CD4-positive, alpha-beta T cell treated with Interferon alpha-2 for 1 hour (primary cell): ENCODE results near the gene RCN2.
"Not testable (repeated sequence)": the region's sequence is repeated elsewhere in the genome, so short reads cannot be mapped to it uniquely, and the experiment has no call there.

Source experiments
- DNase-seq, 2 donors: peaks; one replicate each; pipeline ENCODE4 v3.0.0-alpha.2; 2020 to 2022

RCN2 gene

DNA sequence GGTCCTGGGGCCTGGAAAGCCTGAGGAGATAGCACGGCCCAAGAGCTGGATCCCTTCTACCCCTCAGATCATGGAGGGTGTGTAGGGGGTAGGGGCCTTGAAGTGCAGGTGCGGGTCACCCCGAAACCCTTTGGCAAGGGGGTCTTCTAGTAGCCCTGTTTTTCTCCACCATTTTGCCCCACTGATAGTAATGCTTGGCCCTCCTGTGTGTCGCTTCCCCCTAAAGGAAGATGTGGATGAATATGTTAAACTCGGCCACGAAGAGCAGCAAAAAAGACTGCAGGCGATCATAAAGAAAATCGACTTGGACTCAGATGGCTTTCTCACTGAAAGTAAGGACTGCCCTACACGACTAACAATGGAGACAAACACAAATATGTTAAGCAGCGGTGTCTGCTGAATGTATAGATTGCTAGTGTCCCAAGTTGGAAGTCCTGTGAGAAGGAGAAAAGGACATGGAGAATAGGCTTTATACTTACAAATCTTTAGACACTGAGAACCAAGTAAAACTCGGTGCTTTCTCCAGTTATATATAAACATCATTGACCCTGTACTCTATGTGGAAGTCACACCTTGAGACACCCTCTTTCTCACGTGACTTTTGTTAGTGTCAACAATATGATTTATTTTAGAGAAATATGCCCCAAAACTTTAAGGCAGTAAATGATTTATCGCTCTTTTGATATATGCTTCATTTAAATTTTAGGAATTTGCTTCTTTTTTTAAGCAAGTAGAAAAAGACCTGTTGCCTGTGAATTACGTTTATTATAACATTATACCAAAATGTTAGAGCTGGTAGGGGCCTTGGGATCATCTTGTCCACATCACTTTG, 802 bp downstream of the RCN2 start:
- DNase-seq, result no peak

DNA sequence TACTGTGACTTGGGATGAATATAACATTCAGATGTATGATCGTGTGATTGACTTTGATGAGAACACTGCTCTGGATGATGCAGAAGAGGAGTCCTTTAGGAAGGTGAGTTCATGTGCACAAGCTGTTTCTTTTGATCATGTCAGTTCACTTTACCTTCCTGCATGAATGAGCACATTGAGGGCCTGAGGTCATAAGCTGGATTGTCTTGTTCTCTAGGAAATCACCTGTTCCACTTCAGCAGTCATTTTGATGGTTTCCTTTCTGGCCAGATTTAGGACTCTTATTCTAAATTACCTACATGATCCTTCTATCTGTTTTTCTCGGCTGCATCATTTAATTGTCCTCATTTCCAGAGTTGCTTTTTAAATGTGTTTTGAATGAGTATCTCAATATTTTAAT, 4.1 kb downstream of the RCN2 start:
- DNase-seq, result peak in 1 of 2 donors; percentile 32

DNA sequence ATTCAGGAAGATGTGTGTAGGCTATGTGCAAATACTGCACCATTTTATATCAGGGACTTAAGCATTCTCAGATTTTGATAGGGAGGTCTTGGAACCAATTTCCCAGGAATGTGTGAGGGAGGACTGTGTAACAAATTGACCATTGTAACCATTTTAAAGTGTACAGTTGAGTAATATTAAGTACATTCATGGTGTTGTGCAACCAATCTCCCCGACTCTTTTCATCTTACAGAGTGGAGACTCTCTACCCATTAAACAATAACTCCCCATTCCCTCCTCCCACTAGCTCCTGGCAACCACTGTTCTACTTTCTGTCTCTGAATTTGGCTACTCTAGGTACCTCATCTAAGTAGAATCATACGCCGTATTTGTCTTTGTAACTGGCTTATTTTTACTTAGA, 5.1 kb downstream of the RCN2 start:
- no peak for DNase-seq

DNA sequence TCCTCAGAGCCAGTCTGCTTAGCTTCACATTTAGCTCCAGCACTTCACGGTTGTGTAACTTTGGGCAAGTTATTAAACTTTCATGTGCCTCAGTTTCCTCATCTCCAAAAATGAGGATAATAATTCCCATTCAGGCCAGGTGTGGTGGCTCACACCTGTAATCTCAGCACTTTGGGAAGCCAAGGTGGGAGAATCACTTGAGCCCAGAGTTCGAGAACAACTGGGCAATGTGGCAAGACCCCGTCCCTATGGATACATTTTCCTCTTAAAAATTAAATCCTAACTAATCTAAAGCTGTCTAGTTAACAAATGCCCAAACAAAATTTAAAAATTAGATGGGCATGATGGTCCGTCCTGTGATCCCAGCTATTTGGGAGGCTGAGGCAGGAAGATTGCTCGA, 7.2 kb downstream of the RCN2 start:
- DNase-seq, result no peak

DNA sequence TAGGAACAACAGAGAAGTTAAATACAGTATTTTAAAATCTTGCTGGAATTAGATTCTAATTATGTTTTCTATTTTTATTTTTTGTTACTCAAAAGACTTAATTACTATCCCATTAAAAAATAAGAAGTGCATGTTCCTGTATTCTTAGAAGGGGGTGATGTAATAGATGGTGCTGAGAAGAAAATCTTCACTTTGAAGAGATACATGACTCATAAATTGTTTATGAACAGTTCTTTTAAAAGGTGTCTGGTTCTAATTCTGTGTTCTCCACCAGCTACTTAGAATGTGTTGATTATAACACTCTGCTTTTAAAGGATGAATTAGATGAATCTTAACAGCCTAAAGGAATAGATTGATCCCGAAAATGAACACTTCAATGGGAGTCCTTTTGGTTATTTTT, 8.2 kb downstream of the RCN2 start:
- no peak for DNase-seq

DNA sequence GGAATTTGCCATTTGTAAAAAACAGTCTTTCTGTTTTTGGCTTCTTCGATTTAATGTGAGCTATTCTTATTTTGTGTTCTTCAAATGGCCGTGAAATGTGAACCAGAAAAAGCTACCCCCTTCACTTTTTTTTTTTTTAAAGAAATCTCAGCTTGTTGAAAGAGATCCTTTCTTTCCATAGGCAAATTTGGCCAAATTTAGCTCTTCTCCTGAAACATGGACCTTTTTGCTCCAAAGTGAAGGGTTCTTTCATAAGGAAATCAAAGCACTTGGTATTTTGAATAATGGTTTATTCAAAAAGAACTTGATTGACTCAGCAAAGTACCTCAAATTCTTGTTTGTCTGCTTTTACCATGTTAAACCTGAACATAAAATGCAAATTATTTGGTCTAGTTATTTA, 10.1 kb downstream of the RCN2 start:
- DNase-seq, result no peak

DNA sequence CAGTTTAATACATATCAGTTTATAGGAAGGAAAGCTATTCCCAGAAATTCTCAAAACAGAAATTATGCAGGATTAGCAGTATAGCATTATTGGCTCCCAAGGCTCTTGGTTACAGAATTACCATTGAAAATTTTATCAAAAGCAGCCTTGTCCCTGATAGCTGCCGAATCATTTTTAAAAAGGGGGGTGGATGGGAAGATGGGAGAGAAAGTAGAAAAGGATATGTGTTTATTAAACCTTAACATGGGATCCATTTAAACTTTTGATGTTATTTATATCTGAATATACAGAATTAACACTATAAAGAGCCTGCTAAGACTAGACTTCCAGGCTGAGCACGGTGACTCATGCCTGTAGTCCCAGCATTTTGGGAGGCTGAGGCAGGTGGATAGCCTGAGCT, 10.8 kb downstream of the RCN2 start:
- no peak for DNase-seq

DNA sequence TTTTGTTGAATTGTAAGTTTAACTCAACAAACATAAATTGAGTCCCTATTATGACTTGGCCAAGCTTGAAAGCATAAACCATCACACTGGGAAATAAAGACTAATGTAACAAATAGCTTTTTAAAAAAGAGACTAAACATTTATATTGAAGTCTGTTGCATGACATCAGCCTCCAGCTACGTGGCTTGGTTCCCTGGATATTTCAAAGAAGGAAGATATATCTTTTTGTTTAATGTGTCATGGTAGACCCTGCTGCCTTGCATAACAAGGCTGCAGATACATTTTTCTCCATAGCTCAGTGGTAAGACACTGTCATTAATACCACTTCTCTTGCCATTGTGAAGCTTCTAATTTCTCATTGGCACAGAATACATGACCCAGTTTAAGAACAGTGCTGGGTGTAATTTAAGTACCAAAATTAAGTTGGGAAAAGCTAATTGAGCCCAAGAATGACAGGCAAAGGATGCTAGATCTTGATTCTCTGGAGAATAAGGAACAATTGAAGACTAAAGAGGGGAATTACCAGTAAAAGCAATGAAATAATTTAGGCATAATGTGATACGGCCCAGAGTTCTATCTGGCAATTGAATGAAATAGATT, 14.0 kb downstream of the RCN2 start:
- DNase-seq, result no peak

DNA sequence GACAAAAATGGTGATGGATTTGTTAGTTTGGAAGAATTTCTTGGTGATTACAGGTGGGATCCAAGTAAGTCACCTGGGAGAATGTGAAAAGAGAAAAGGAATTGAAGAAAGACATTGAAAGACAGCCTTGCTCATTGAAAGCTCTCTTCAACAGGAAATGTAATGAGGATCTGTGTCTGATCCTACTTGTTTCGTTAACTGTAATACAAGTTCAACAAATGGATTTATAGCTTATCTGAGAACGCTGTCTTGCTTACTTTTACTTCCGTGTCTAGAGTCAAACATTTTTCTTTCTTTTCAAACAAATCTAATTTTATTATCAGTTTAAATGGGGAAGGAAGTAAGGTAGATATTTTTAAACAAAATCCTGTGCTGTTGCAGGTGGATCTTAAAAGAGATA, 15.9 kb downstream of the RCN2 start:
- DNase-seq, result no peak

DNA sequence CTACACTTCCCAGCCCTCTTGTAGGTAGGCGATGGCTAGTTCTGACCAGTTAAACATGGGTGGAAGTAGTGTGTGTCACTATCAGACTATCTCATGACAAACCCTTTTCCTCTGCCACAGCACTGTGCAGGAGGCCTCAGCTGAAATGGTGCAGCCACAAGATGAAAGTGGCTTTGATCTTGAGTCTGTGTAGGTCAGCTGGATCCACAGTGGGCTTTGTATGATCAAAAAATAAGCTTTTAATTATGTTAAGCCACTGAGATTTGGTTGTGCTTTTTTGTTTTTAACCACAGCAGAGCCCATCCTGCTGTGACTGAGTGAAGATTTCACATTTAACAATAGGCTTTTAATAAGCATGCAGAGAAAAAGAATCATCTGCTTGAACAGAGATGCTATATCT, 19.7 kb downstream of the RCN2 start:
- no peak for DNase-seq

DNA sequence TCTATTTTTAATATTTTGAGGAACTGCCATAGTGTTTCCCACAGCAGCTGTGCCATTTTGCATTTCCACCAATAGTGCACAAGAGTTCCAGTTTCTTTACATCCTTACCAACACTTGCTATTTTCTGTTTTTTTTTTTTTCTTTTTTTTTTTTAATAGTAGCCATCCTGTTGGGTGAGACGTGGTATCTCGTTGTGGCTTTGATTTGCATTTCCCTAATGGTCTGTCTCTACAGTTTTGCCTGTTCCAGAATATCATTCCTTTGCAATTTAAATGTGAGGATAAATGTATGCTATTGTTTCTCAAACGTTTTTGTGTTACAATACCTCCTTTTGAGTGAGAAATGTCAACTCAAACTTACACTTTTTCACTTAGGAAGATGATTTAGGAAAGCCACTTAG, 22.4 kb downstream of the RCN2 start:
- no peak for DNase-seq

DNA sequence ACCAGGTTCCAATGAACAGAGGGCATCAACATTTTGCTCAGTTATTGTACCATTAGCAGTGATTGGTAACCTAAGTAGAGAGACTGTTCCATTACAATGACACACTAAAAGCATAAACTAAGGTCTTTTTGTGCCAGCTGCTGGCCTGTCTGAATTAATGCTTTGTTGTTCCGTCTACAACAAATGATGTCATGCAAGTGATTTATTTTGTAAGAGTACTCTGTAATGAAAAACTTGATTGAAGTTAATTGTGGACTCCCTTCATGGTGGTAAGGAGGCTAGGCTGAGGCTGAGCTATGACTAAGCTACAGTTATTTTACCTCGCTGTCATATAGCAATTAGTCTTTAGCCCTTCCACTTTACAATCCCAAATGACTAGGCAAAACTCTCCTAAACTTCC, 23.2 kb downstream of the RCN2 start:
- no peak for DNase-seq

DNA sequence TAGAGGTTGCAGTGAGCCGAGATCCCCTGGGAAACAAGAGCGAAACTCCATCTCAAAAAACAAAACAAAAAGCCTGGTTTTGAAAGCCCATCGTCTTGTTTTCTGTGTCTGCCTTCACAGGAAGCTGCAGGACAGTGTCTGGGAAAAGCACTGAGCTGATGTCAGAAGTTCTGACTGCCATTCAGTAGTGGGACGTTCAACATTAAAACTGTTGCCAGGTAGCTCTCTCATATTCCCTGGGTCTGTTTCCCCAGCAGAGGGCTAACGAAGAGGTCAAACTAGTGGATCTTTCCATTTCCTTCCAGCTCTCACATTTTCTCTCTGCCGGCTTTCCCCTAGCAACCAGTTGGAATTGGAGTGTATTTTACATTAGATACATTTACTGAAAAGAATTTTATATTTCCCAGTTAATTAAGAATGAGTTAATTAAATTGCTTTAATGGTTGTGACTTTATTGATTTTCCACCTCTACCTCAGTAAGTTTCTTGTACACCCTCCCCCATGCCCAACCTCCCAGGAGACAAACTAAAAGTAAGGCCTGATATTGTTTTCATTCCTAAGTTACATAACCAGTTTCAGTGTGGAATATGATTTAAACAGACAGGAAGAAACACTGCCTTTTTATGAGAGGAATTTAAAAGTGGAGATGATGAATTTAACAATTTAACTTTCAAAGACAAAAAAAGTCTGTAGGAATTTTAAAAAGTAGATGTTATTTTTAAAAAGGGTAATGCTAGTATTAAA, 29.9 kb downstream of the RCN2 start:
- no peak for DNase-seq

DNA sequence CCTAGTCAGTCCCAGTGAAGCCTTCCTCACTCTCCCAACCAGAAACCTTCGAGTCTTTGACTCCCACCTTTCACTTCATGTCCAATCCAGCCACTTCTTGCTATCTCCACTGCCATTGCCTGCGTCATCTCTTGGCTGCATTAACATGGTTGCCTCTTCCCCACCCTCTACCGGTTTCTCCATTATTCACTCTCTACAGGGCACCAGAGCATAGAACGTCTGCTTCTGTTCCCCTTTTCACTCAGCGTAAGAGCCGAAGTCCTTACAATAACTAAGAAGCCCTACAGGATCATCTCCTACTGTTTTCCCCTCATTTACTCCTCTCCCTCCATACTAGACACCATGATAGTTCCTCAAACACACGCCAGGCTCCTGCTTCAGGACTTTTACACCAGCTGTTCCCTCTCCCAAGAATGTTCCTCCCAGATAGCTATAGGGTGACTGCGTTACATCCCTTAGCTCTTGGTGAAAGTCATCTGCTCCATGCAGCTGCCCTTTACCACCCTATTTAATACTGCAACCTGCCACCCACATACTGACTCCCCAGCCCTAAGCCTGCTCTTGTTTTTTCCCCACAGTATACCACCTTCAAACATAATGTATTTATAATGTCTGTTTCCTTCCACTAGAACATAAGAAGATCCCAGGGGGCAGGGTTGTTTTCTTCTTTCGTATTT, 30.9 kb downstream of the RCN2 start:
- no peak for DNase-seq

DNA sequence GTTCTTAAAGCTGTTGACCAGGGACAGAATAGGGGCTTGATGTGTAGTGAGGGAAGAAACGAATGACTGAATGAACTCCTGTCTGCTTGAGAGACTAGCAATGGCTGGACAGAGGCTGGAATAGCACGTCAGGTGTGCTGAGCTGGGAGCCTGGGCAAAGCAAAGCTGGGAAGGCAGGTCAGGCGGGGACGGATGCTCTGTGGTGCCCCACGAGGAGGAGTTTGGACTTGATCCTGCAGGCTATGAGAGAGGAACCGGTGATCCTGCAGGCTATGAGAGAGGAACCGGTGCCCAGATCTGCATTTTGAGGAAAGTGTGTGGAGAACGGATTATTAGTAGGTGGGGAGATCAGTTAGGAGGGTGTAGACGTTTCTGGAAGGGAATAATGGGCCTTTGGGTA, 32.0 kb downstream of the RCN2 start:
- no peak for DNase-seq

DNA sequence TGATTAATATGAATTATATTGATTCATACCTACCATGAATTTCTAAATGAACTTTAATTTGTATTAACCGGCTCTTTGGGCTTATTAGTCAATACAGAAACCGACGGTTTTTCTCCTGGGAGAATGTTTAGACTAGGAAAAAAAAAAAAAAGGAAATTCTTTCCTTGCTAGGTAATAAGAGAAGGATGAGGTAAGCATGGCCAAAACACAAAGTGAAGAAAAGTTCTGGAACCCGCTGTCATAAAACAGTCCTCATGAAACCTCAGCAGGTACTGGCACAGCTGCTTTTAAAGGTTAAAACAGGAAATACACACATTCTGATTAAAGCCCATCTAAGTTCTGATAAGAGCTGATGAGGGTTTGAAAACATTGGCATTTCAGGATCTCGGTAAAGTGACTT, 32.6 kb downstream of the RCN2 start:
- DNase-seq, result no peak

DNA sequence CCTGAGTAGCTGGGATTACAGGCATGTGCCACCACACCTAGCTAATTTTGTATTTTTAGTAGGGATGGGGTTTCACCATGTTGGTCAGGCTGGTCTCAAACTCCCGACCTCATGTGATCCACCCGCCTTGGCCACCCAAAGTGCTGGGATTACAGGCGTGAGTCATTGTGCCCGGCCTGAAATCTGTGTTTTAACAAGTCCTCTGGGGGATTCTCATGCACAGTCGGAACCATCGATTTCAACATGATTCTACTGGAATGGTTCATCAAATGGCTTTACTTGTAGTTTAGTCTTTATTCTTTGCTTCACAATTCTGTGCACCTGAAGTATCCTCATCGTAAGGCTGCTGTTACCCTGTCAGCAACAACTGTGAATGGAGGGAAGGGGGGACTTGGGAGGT, 34.5 kb downstream of the RCN2 start:
- not testable (repeated sequence) for DNase-seq

DNA sequence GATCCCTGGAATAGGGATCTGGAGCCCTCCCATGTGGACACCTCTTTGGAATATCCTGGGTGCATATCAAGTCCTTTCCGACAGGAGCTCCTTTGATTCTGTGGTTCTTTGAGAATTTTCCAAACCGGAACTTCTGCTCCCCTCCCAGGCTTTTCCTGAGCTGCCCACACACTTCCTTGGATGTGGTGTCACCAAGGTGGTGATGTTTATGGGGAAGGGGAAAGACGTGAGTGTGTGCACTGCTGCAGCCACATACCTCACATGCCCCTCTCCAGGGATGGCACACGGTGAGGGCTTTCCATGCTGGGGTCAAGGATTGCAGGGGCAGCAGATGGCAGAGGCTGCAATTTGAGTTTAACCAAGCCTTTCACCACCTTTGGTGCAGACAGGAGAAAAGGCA, 35.5 kb downstream of the RCN2 start:
- DNase-seq, result no peak

DNA sequence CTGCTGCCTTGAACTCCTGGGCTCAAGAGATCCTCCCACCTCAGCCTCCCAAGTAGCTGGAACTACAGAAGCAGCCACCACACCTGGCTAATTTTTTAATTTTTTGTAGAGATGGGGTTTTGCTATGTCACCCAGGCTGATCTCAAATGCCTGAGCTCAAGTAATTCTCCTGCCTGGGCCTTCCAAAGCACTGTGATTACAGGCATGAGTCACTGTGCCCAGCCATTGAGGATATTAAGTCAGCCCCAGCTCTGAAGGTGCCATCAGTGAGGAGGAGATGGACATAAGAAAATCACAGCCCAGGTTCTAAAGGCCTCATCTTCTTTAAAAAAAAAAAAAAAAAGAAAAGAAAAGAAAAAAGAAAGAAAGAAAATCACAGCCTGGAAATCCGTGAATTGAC, 36.8 kb downstream of the RCN2 start:
- DNase-seq, result no peak

DNA sequence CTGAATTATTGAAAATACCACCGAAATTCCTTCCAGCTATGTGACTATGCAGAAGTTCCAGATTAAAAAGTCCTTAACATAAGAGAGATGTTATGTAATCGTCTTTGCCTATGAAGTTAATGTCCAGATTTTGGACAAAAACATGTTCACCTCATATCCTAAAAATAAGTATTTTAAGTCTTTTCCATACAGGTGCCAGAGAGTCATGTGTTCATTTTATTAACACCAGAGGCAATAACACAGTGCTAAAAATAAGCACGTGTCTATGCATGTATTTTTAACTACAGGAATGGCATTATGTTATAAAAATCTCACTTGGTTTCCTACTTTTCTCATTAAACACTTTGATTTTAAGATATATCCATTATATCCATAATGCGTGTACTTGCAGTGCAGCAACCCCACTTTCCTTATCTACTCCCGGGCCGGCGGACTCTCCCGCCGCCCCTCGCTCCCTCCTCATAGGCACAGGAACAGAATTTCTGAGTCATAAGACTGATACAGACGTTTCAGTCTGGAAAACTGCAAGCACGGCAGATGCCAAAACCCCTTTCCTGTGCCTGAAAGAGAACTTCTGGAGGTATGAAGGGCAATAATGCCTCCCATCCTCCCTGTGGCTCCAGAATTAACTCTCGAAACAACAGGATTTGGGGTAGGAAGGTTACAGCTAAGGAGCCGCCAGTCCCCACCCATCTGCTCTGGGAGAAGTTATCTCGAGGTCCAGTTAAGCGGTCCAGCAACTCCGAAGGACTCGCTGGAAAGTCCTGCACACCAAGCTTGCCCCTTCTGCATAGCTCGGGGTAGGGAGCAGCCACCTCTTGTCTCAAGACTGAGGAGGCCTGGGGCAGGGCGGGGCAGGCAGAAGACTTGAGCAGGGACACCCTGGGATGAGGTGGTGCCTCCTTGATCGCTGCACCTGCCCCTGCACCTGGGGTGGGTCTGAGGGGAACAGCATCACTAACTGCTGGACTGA, 41.1 kb downstream of the RCN2 start:
- DNase-seq, result no peak

DNA sequence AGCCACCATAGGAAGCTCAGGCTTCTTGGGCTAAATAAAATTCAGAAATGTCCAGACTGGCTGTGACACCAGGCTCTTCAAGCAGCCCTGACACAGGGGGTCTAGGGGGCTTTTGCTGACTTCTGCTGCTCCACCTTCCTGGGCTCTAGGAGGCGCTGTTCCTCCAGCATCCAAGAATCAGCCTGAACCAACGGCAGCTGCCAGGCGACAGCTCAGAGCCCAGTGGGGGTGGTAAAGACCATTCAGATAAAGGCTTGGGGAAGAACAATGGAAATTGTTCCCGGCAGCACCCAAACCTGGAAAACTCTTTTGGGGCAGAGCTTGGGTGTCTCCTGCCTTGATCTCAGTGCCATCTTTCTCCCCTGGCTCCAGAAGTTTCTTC, 41.8 kb downstream of the RCN2 start:
- DNase-seq, result peak; percentile 64 to 75

DNA sequence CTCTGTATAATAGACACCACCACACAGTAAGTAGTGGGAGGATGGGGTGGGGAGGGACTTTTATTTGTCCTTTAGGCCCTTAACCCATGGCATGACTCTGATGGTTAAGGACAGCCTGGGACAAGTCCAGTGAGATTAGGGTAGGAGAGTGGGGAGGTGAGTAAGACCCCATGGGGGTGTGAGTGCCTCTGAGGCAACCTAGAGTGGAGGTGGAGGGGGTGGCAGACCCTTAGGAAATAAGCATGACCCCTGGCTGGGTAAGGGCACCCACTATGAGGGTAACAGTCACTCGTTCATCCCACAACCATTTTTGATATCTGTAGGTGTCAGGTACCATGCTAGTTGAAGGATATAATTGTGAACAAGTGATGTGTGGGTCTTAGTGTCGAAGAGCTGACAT, 42.4 kb downstream of the RCN2 start:
- no peak for DNase-seq
